SK-N-SH (cell line): ENCODE results near the gene BAZ1B. TPM values are rescaled to one million over a fixed set of nuclear protein-coding genes. Genes with fewer than 3 reads are reported as not detected.

ENCODE experiments used
- CTCF ChIA-PET: fragments of 300-600, 350-600 bp; formaldehyde crosslinking; extraction: SDS; loops from one replicate; lab custom pipeline; 2021; lab: Yijun Ruan, JAX
- POLR2A ChIA-PET: fragments of 350-600 bp; sonication (Branson Sonifier 250); formaldehyde crosslinking; extraction: SDS; loops from one replicate; lab custom pipeline; 2020; ENCODE audit warnings: antibody characterized with exemption, inconsistent platforms; lab: Yijun Ruan, JAX
- DNase-seq: peaks from one replicate; pipeline ENCODE4 v3.0.0; 2012
- H2AFZ ChIP-seq: fragments of 200-600 bp; sonication (generic); 2 replicates; pipeline ENCODE4 v1.8.1; 2016; ENCODE audit warnings: antibody characterized with exemption, mild to moderate bottlenecking, low read depth
- H3F3A ChIP-seq: fragments of 200-600 bp; sonication (generic); replicated peaks from 2 replicates; pipeline ENCODE3; 2016; ENCODE audit warnings: antibody characterized with exemption, mild to moderate bottlenecking; ENCODE audit not compliant: insufficient read depth
- H3K27ac ChIP-seq, 2 experiments: fragments of 200-500 bp in 1 of 2; fragments of 200-600 bp in 1 of 2; sonication (Bioruptor generic) in 1 of 2; sonication (generic), shearing (Covaris generic) in 1 of 2; 2 replicates each; pipeline versions ENCODE4 v1.5.1 to v1.6.1; 2014 to 2016; ENCODE audit warnings: low read depth in 2 of 2, inconsistent platforms in 1 of 2, low read length in 1 of 2, mild to moderate bottlenecking in 1 of 2, mixed read lengths in 1 of 2
- H3K27me3 ChIP-seq: fragments of 200-600 bp; sonication (generic), shearing (Covaris generic); 2 replicates; pipeline ENCODE4 v1.6.1; 2016; ENCODE audit warnings: mixed run types; ENCODE audit not compliant: insufficient read depth
- H3K36me3 ChIP-seq, 2 experiments: fragments of 200-500 bp in 1 of 2; fragments of 200-600 bp in 1 of 2; sonication (Bioruptor generic) in 1 of 2; sonication (generic) in 1 of 2; replicated peaks in 1 of 2; 2 replicates each; pipeline versions ENCODE3 to v1.5.1; 2014 to 2016; ENCODE audit warnings: low read length in 1 of 2, mild to moderate bottlenecking in 1 of 2; ENCODE audit not compliant: insufficient read depth in 2 of 2, control insufficient read depth in 1 of 2
- H3K4me1 ChIP-seq, 2 experiments: fragments of 200-500 bp in 1 of 2; fragments of 200-600 bp in 1 of 2; sonication (Bioruptor generic) in 1 of 2; sonication (generic), shearing (Covaris generic) in 1 of 2; 2 replicates each; pipeline versions ENCODE4 v1.5.1 to v1.6.1; 2014 to 2016; ENCODE audit warnings: low read depth in 1 of 2, low read length in 1 of 2, mixed run types in 1 of 2; ENCODE audit not compliant: insufficient read depth in 2 of 2, control insufficient read depth in 1 of 2
- H3K4me2 ChIP-seq: fragments of 200-600 bp; sonication (generic), shearing (Covaris generic); 2 replicates; pipeline ENCODE4 v1.6.1; 2017; ENCODE audit warnings: mixed run types
- H3K4me3 ChIP-seq, 2 experiments: fragments of 200-500 bp in 1 of 2; fragments of 200-600 bp in 1 of 2; sonication (Bioruptor generic) in 1 of 2; sonication (generic), shearing (Covaris generic) in 1 of 2; 2 replicates each; pipeline versions ENCODE4 v1.5.1 to v1.8.1; 2014 to 2016; ENCODE audit warnings: low read depth in 2 of 2, inconsistent platforms in 1 of 2, low read length in 1 of 2, mild to moderate bottlenecking in 1 of 2, mixed read lengths in 1 of 2, moderate library complexity in 1 of 2
- H3K79me2 ChIP-seq: fragments of 200-600 bp; sonication (generic); 2 replicates; pipeline ENCODE4 v1.8.1; 2017; ENCODE audit warnings: mild to moderate bottlenecking; ENCODE audit not compliant: insufficient read depth
- H3K9ac ChIP-seq: fragments of 200-600 bp; sonication (generic); 2 replicates; pipeline ENCODE4 v1.6.1; 2017; ENCODE audit warnings: mixed run types
- H3K9me2 ChIP-seq: fragments of 200-600 bp; sonication (generic); 2 replicates; pipeline ENCODE4 v1.6.1; 2017; ENCODE audit warnings: mixed run types
- H3K9me3 ChIP-seq: fragments of 200-600 bp; sonication (generic); 2 replicates; pipeline ENCODE4 v1.6.1; 2017; ENCODE audit warnings: mixed run types, mild to moderate bottlenecking, moderate library complexity
- H4K20me1 ChIP-seq: fragments of 200-600 bp; sonication (generic); 2 replicates; pipeline ENCODE4 v1.6.1; 2017; ENCODE audit warnings: mild to moderate bottlenecking, mixed run types; ENCODE audit not compliant: insufficient read depth
- CHD2 ChIP-seq: fragments of 150-350 bp; IDR thresholded peaks from 2 replicates; pipeline ENCODE4 v1.6.1; 2018; ENCODE audit warnings: low read length; ENCODE audit not compliant: partially characterized antibody
- EP300 ChIP-seq, 2 experiments: IDR thresholded peaks; 2 replicates each; pipeline versions ENCODE4 v1.4.0 to v1.6.1; 2012; ENCODE audit warnings: borderline replicate concordance in 1 of 2, low read depth in 1 of 2, low read length in 1 of 2
- EZH2phosphoT487 ChIP-seq: fragments of 200-600 bp; sonication (generic); IDR thresholded peaks from 2 replicates; pipeline ENCODE4 v1.6.1; 2017; ENCODE audit warnings: low read depth, mixed run types, mild to moderate bottlenecking, antibody characterized with exemption, moderate library complexity, borderline replicate concordance
- FOSL2 ChIP-seq: IDR thresholded peaks from 2 replicates; pipeline ENCODE4 v1.4.0; 2012; ENCODE audit warnings: low read depth, mild to moderate bottlenecking, moderate library complexity, borderline replicate concordance
- FOXJ3 ChIP-seq: sonication (generic); formaldehyde crosslinking; IDR thresholded peaks from 2 replicates; pipeline ENCODE4 v1.5.1; 2020; ENCODE audit warnings: mild to moderate bottlenecking, missing genetic modification reagents
- FOXM1 ChIP-seq: IDR thresholded peaks from 2 replicates; pipeline ENCODE4 v1.4.0; 2012; ENCODE audit warnings: low read depth, mild to moderate bottlenecking
- GATA2 ChIP-seq: sonication (generic); formaldehyde crosslinking; IDR thresholded peaks from 2 replicates; pipeline ENCODE4 v1.5.0; 2020; ENCODE audit warnings: mild to moderate bottlenecking, missing genetic modification reagents
- IRF3 ChIP-seq: fragments of 150-350 bp; IDR thresholded peaks from 2 replicates; pipeline ENCODE4 v1.6.1; 2016; ENCODE audit warnings: mild to moderate bottlenecking, low read depth, low read length
- JUND ChIP-seq: IDR thresholded peaks from 2 replicates; pipeline ENCODE4 v1.4.0; 2012
- MAX ChIP-seq: IDR thresholded peaks from 2 replicates; pipeline ENCODE4 v1.4.0; 2012; ENCODE audit warnings: low read depth
- MXI1 ChIP-seq: IDR thresholded peaks from 2 replicates; pipeline ENCODE4 v1.6.1; 2012; ENCODE audit warnings: mild to moderate bottlenecking, low read depth, low read length, improper control_type of control experiment
- NFIC ChIP-seq: IDR thresholded peaks from 2 replicates; pipeline ENCODE4 v1.4.0; 2012; ENCODE audit warnings: borderline replicate concordance
- PBX3 ChIP-seq: IDR thresholded peaks from 2 replicates; pipeline ENCODE4; 2012
- POLR2AphosphoS5 ChIP-seq: IDR thresholded peaks from 2 replicates; pipeline ENCODE4 v1.6.1; 2012; ENCODE audit warnings: low read depth, low read length
- RAD21 ChIP-seq: IDR thresholded peaks from 2 replicates; pipeline ENCODE4 v1.6.1; 2012; ENCODE audit warnings: mild to moderate bottlenecking, low read length
- RCOR1 ChIP-seq: fragments of 150-350 bp; IDR thresholded peaks from 2 replicates; pipeline ENCODE4 v1.6.1; 2017; ENCODE audit warnings: antibody characterized with exemption, low read length
- REST ChIP-seq: IDR thresholded peaks from 2 replicates; pipeline ENCODE4 v1.6.1; 2012; ENCODE audit warnings: mild to moderate bottlenecking, low read depth, low read length, moderate library complexity
- RFX5 ChIP-seq: IDR thresholded peaks from 2 replicates; pipeline ENCODE4 v1.6.1; 2012; ENCODE audit warnings: mild to moderate bottlenecking, improper control_type of control experiment, low read length
- RXRA ChIP-seq: IDR thresholded peaks from 2 replicates; pipeline ENCODE4 v1.4.0; 2012; ENCODE audit warnings: low read depth, mild to moderate bottlenecking, borderline replicate concordance
- SIN3A ChIP-seq: IDR thresholded peaks from 2 replicates; pipeline ENCODE4 v1.6.1; 2012; ENCODE audit warnings: low read depth, mild to moderate bottlenecking, low read length, moderate library complexity, borderline replicate concordance
- SMC3 ChIP-seq: IDR thresholded peaks from 2 replicates; pipeline ENCODE4 v1.6.1; 2012; ENCODE audit warnings: low read depth, low read length, improper control_type of control experiment
- TAF1 ChIP-seq: IDR thresholded peaks from 2 replicates; pipeline ENCODE4 v1.6.1; 2012; ENCODE audit warnings: low read depth, mild to moderate bottlenecking, low read length, moderate library complexity, borderline replicate concordance
- TCF12 ChIP-seq: IDR thresholded peaks from 2 replicates; pipeline ENCODE4 v1.4.0; 2012
- TEAD4 ChIP-seq: IDR thresholded peaks from 2 replicates; pipeline ENCODE4 v1.4.0; 2012; ENCODE audit warnings: mild to moderate bottlenecking, borderline replicate concordance; ENCODE audit not compliant: insufficient read depth
- USF2 ChIP-seq: fragments of 150-350 bp; IDR thresholded peaks from 2 replicates; pipeline ENCODE4 v1.6.1; 2017; ENCODE audit warnings: antibody characterized with exemption, low read length, low read depth, borderline replicate concordance
- YY1 ChIP-seq: IDR thresholded peaks from 2 replicates; pipeline ENCODE4 v1.4.0; 2012; ENCODE audit warnings: low read depth, mild to moderate bottlenecking
- WGBS: methylation state at CpG from one replicate; pipeline ENCODE4 v1.1.6; 2017; ENCODE audit warnings: low lambda C conversion rate; 5-methylcytosine and 5-hydroxymethylcytosine counted together
- polyA plus RNA-seq, 3 experiments: library from polyadenylated mRNA; depleted of rRNA; stranded (reverse); fragments of >200 nt; gene quantifications; 2 replicates each; pipeline ENCODE4 v1.2.3, GENCODE V29; 2012

BAZ1B gene
- polyA plus RNA-seq (2012; rRNA removed), result 19.7 and 20.9 TPM in 2 replicates
- polyA plus RNA-seq (2012; cell fraction: cytosol; rRNA removed), result 27.7 and 28.8 TPM in 2 replicates
- polyA plus RNA-seq (2012; cell fraction: nucleus; rRNA removed), result 22.7 and 29.4 TPM in 2 replicates

GRCh38 chr7:73522105-73522872 lies at the start of gene BAZ1B:
Gene BAZ1B, minus strand, starts transcription at chr7:73522293. Its CDS starts 360 bp downstream, at chr7:73521933.
- under 1% methylated on average over 49 of the region's 71 CpGs for WGBS
- H3K36me3 ChIP-seq, result peaks cover 9 to 25% of the 10 kb centered on the region in 2 experiments
- peaks cover 36% of the 10 kb centered on the region for H4K20me1 ChIP-seq
- peak within 1 kb of the TSS; percentile 77 to 92 for H3K27ac ChIP-seq
- no peaks in the 10 kb centered on the region for H3K9me3 ChIP-seq
- peaks cover 16 to 23% of the 10 kb centered on the region in 2 experiments for H3K4me1 ChIP-seq
- CTCF ChIA-PET, result interaction anchor here (0.6 to 2.1 kb wide), 8 partner anchors 17 to 218 kb away, joined by 3 to 11 read pairs (median 3); no protein-coding TSS in a partner anchor
- POLR2A ChIA-PET, result interaction anchor here (1.2 to 1.8 kb wide), 10 partner anchors 9 to 197 kb away, joined by 3 to 13 read pairs (median 6); partner anchors contain the start of genes BCL7B and STX1A
- H3K27me3 ChIP-seq, result no peaks in the 10 kb centered on the region
- H3K9me2 ChIP-seq, result no peaks in the 10 kb centered on the region
- peaks cover 50% of the 10 kb centered on the region for H3K79me2 ChIP-seq
- DNase-seq, result peak; percentile 100
- H2AFZ ChIP-seq, result peak within 1 kb of the TSS; percentile 97
- H3K4me3 ChIP-seq, result peak within 1 kb of the TSS; percentile 69 to 83
- H3K4me2 ChIP-seq, result peak within 1 kb of the TSS; percentile 94
- peaks cover 29% of the 10 kb centered on the region for H3F3A ChIP-seq
- peak within 1 kb of the TSS; percentile 85 for H3K9ac ChIP-seq
- TF ChIP-seq EP300 (IDR thresholded peaks at IDR 0.05; ENCODE audit: borderline replicate concordance in 1 of 2, low read depth in 1 of 2, low read length in 1 of 2) (peak; percentile 4 to 52; a peak in 1 of 4 replicates), FOXM1 (0 out of 2 replicates have a peak, but pooled peaks have one; percentile 15), SMC3 (no peak), YY1 (peak; percentile 84), PBX3 (peak; percentile 100), SIN3A (peak; percentile 37), EZH2phosphoT487 (no peak), USF2 (no peak), RFX5 (no peak), RXRA (peak; percentile 38; the same call in 1 of the 2 replicates), FOSL2 (no peak), CHD2 (peak; percentile 97), FOXJ3 (no peak), TAF1 (peak; percentile 92), RCOR1 (no peak), JUND (no peak), GATA2 (CRISPR knock-in tag) (no peak), MAX (peak; percentile 82), TEAD4 (0 out of 2 replicates have a peak, but pooled peaks have one; percentile 10), NFIC (peak; percentile 10; the same call in 1 of the 2 replicates), RAD21 (no peak), TCF12 (no peak), REST (0 out of 2 replicates have a peak, but pooled peaks have one; percentile 8), IRF3 (no peak), POLR2AphosphoS5 (peak; percentile 70), MXI1 (peak; percentile 87)
